ENCODE data around the gene CHRNA5. TPM values are rescaled to one million over a fixed set of nuclear protein-coding genes. Genes with fewer than 3 reads are reported as not detected.
A peak's percentile ranks its signal among the peaks of the same experiment; 100 is the strongest.
"Not testable (repeated sequence)": the region's sequence is repeated elsewhere in the genome, so short reads cannot be mapped to it uniquely, and the experiment has no call there.

CHRNA5 gene
- total RNA-seq, 1 experiment from 2014 or later: 22.8 TPM

GRCh38 chr15:78565951-78566774 is 843 bp downstream of the CHRNA5 start:
- DNase-seq (ENCODE audit: low spot score): peak; percentile 33

DNA sequence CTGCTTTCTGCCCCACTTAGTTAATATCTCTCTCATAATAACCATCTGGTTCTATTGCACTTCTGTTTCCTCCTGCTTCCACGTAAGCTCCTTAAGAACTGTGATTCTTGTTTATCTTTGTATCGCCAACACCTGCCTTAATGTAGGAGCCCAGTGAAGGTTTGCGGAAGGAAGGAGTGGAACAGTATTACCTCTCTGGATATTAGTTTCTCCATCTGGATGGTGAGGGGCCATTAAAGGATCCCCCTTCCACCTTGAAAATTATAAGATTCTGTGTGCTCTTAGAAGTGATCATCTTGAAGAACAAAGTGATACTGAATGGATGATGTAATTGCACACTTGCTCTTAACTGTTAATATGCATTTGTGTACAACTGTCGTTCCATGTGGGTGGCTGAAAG is 2.2 kb downstream of the CHRNA5 start:
- DNase-seq (ENCODE audit: low spot score): no peak

GRCh38 chr15:78570710-78571109 is 5.4 kb downstream of the CHRNA5 start:
- no peak for DNase-seq (ENCODE audit: low spot score)

GRCh38 chr15:78571382-78571781 is 6.1 kb downstream of the CHRNA5 start:
- no peak for DNase-seq (ENCODE audit: low spot score)

GRCh38 chr15:78573416-78573815 is 8.1 kb downstream of the CHRNA5 start:
- DNase-seq (ENCODE audit: low spot score): no peak

DNA sequence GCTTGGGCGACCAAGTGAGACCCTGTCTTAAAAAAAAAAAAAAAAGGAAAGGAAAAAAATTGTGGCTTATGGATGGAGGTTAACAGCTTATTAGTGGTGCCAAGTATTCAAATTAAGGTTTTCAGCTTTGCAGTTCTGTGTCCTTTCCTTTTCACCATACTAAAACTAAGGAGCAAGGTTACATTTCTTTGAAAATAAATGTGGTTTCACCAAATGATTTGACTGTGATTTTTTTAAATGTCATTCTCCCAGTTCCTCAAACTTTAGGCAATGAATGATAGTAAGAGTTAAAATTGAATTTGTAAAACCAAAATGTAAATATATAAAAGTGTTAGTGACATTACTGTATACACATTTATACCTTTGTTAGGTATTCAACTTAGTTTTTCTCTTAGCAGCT is 9.6 kb downstream of the CHRNA5 start:
- DNase-seq (ENCODE audit: low spot score): no peak

DNA sequence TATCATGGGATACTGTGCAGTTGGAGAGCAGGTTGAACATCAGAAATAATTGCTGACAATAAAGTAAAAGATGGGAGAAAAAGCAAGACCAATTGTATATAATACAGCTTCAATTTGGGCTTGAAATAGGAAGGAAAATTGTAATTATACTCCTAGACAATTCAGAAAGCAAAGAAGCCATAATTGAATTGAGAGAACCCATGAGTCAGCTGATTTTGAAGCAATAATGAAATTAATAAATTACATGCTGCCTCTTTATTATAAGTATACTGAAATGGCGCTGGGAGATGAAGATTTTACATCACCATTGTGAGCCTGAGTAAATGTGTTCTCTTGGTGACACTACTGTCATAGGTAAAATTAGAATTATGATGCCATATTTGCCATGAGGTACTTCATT is 32.3 kb downstream of the CHRNA5 start:
- DNase-seq (ENCODE audit: low spot score): no peak

GRCh38 chr15:78598348-78598747 is 33.0 kb downstream of the CHRNA5 start:
- no peak for DNase-seq (ENCODE audit: low spot score)

- no peak for DNase-seq (ENCODE audit: low spot score)
Measured at GRCh38 chr15:78599189-78599588, 33.9 kb downstream of the CHRNA5 start.

- DNase-seq (ENCODE audit: low spot score): no peak
Measured at GRCh38 chr15:78603467-78603866, 38.1 kb downstream of the CHRNA5 start.

DNA sequence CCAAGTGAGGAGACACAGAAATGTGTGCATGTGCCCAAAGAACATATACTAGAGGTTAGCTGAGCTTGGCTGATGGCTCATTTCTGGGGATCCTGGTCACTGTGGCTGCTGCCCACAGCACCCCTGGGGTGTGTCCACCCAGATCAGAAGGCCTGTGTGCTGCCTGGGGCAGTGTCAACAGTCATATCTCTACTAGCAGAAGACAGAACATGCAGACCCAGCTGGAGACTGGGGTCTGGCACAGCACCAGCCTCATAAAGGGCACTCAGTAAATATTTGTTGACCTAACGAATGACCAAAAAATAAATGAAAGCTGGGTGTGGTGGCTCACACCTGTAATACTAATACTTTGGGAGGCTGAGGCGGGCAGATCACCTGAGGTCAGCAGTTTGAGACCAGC is 39.1 kb downstream of the CHRNA5 start:
- no peak for DNase-seq (ENCODE audit: low spot score)

DNA sequence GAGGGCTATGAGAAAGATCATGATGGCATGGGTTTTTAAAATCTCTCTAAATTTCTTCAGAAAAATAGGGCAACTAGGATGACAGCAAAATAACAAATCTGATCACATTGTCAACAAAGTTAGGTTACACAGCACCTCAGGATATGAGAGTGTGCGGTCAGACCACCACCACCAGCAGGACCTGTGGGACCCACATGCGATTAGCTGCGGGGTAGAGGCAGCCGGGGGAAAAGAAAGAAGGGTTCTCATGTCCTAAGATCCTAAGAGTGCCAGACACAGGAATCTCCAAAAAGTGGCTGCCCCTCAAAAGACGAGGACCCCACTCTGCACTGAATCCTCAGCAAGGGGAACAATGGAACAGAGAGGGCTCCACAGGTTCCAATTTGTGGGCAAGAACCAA is 39.9 kb downstream of the CHRNA5 start:
- no peak for DNase-seq (ENCODE audit: low spot score)

DNA sequence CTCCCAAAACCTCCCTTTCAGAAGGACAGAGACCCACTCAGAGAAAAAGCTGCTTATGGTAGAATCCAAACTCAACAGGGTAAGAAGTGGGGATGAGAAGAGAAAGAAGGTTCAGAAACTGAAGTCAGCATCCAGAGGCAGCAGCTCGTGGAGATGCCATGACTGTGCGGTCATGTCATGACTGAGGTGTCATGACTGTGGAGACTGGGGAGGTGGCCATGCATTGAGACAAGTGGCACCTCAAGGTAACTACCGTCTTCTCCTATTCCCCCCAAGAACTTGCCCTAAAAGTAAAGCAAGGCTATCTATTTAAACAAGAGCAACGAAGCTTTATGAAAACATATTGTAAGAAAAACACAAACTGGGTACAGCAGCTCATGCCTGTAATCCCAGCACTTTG is 40.4 kb downstream of the CHRNA5 start:
- DNase-seq (ENCODE audit: low spot score): no peak

DNA sequence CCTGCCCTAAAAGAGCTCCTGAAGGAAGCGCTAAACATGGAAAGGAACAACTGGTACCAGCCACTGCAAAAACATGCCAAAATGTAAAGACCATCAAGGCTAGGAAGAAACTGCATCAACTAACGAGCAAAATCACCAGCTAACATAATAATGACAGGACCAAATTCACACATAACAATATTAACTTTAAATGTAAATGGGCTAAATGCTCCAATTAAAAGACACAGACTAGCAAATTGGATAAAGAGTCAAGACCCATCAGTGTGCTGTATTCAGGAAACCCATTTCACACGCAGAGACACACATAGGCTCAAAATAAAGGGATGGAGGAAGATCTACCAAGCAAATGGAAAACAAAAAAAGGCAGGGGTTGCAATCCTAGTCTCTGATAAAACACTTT is 44.2 kb downstream of the CHRNA5 start:
- DNase-seq (ENCODE audit: low spot score): not testable (repeated sequence)

- no peak for DNase-seq (ENCODE audit: low spot score)
Measured at GRCh38 chr15:78614021-78614420, 48.7 kb downstream of the CHRNA5 start.

DNA sequence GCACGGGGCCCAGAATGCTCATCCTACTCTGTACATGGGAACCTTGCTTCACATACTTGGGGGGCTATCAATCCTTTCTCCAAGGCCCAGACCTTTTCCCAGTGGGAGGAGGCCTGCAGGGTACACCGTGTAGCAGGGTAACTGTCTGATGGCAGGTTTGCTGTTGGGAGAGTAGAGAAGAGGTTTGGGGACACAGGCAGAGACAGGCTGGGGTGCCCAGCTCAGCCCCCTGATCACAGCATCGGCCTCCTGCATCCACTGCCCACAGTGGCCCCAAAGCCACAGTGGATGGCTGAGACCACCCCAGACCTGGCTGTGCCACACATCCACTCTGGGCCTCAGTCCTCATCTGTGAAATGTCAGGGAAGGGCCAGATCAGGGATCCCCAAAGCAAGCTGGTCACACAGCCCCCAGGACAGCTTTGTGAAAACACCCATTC is 49.9 kb downstream of the CHRNA5 start:
- DNase-seq (ENCODE audit: low spot score): no peak

- no peak for DNase-seq (ENCODE audit: low spot score)
Measured at GRCh38 chr15:78616506-78616905, 51.2 kb downstream of the CHRNA5 start.

- DNase-seq (ENCODE audit: low spot score): no peak
Measured at GRCh38 chr15:78617076-78617475, 51.8 kb downstream of the CHRNA5 start.

DNA sequence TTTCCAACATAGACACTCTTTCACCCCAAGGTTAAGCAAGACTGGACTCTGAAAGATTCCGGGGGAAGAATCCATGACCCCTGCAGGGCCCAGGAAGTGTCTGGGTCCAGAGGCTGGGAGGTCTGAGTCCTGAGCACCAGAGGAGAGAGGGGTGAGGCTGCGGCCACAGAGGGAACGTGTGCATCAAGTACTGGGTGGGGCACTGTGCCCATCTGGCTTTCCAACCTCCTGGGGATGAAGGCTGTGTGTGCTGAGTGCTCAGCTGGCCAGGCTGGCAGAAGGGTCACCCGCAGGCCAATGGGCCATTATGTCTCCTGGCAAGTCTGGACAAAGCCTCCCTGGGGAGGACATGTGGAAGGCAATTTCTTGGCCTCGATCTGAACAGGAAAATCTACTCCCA is 52.2 kb downstream of the CHRNA5 start:
- no peak for DNase-seq (ENCODE audit: low spot score)

DNA sequence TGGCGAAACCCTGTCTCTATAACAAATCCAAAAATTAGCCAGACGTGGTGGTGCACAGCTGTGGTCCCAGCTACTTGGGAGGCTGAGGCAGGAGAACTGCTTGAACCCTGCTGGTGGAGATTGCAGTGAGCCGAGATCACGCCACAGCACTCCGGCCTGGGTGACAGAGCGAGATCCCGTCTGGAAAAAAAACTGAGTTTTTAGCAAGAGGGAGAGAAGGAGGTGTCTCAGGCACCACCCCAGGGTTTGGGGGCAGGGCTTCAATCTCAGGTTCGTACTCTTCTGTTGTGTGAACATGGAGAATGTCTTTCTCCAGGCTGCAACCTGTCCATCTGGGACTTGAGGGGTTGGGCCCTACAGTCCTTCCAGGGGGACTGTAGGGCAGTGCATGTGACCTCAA is 52.7 kb downstream of the CHRNA5 start:
- DNase-seq (ENCODE audit: low spot score): no peak

DNA sequence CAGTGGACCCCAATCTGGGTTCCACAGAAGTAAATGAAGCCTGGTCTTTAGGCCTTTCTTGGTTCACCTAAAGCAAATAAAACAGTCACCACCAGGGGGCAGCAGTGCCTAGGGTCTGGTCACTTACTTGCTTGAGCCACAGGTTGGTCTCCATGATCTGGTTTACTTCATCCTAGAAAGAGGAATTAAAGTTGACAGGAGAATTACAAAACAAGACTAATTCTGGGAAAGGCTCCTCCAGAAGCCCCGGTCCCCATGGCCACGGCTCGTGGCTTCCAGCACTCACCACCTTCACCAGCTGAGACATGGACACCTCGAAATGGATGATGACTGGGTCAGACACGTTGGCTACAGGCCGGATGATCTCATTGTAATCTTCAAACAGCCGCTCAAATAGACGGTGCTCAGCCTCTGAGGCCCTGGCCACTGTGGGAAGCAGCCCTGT is 53.2 kb downstream of the CHRNA5 start:
- DNase-seq (ENCODE audit: low spot score): peak; percentile 74

DNA sequence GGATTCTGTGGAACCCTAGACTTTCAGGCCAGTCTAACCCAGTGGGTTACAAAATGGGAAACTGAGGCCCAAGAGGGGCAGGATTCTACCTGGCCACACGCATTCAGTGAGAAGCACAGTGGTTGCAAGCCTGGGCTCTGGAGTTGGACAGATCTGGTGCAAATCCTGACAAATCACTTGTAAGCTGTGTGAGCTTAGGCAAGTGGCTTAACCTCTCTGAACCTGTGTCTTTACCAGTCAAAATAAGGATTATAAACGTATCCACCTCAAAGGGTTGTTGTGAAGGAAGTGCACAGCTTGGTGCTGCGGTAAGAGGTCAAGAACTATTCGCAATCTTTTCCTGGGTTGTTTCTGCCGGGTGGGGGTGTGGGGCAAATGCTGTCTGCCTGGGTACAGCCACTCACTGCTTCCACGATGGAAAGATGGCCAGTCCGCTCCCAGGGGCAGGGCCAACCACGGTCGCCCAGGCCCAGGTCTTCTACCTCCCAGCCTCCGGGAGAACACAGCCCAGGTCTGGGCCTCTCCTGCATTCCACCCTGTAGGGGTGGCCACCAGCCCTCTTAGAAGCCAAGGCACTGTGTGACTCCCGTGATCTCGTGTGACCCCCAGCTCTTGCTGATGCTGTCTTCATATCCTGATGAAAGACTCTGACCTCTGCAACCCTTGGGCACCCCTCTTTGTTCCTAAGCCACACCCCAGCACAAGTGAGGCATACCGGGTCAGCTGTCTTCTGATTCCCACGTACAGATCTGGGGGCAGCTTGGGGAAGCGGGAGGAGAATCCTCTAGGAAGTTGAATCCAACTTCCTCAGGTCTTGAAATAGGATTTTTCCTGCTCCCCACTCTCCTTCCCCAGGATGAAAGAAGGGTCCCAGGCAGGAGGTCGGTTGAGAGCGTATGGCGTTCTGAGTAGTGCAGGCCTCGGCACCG is 54.0 kb downstream of the CHRNA5 start:
- no peak for DNase-seq (ENCODE audit: low spot score)

DNA sequence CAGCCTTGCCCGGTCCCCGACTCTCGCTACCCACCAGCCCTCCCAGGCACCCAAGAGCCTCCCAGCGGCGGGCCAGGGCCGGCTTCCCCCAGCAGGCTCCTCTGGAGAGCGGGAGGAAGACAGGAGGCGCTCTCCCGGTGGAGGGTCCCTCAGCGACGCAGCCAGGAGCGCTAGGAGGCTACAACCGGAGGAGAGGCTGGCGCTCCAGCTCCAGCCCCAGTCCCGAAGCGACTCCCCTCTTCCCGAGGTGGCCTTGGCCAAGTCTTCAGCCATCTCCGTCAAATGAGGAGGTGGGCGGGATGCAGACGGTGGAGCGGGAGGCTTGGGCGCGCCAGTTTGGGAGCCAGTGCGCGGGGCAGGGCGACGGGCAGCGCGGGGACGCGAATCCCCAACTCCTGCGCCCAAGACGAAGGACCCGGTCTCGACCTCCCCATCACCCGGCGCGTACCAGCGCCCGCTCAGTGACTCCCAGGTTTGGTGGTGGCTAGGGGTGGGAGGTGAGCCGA is 54.8 kb downstream of the CHRNA5 start:
- no peak for DNase-seq (ENCODE audit: low spot score)
